NCI-H748 (cell line): ENCODE measurements around the gene HDX.
"Not testable (repeated sequence)": the region's sequence is repeated elsewhere in the genome, so short reads cannot be mapped to it uniquely, and the experiment has no call there.

Experiments used
- DNase-seq: peaks from one replicate; lab custom pipeline; 2025; ENCODE audit not compliant: unreplicated experiment; lab: John Stamatoyannopoulos, UW

The HDX gene

DNA sequence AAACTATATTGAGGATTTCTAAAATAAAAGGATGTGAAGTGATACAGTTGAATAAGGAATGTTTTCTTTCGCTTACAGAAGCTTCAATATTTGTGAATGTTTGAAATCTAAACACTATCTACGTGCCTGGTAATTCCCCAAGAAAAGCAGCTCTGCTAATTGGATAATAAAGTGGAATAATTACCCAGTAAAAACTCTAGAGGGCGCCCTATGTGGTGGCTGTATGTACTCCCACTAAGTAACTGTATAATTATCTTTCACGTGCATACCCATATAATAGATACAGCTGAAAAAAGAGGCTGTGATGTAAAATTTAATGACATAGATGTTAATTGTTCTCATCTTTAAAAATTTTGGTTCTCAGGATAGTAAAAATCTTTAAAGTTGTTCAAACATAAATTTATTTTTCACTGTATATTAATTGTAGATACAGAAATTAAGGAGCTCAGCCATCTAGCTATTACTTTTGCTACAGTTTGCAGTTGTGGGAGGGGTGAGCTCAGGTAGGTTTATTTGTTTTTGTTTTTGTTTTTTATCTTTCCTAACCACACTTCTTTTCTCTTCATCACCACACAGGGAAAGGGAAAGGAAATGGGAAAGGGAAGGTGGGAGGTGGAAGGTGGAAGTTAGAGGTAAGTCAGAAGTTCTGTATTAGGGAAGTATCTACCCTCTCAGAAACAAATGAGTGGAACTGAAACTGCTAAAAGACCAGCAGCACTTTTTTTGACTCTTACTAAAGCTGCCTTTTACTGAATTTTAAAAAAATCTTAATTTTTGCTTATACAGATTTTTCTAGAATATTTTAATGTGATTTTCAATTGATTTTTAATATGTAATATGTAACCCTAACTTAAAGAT is 162.5 kb downstream of the HDX start:
- peak; percentile 67 for DNase-seq

GRCh38 chrX:84336646-84337045 is 165.6 kb downstream of the HDX start:
- DNase-seq: no peak

DNA sequence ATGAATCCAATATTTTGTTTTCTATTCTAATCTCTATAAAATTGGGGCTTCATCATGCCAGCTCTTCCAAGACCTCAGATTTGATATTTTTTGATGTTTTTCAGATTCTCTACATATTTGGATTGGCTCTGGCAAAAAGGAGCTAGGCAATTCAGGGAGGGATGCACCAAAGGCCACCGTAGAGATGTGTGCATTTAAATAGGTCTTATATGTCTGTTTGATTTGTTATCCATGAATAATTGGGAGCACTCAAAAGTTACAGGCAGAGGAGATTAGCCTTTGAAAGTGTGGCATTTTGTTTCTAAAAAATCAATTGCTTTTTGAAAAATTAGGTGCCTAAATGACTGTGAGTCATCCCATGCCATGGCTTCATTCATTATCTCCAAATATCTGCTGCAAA is 167.1 kb downstream of the HDX start:
- DNase-seq: peak; percentile 35

- DNase-seq: no peak
These were observed 180.0 kb downstream of the HDX start for GRCh38 chrX:84322083-84322827.

DNA sequence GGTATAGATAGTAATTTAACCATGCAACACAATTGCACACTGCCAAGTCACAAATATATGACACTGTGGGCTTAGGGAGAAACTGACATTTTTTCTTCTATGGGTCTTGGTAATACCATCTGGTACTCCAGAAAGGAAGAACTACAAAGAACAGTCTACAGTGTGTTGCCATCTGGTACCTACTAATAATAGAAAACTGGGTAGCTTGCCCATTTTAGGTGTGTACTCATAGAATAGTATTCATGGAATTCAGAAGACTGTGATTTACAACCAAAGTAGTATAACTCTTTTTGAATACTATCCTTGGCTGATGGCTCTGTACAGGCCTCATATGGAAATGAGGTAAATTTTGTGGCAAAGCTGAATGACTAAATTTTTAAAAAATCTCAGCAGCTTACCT is 181.6 kb downstream of the HDX start:
- no peak for DNase-seq

GRCh38 chrX:84320023-84320422 is 182.2 kb downstream of the HDX start:
- no peak for DNase-seq

GRCh38 chrX:84318661-84319060 is 183.6 kb downstream of the HDX start:
- no peak for DNase-seq

DNA sequence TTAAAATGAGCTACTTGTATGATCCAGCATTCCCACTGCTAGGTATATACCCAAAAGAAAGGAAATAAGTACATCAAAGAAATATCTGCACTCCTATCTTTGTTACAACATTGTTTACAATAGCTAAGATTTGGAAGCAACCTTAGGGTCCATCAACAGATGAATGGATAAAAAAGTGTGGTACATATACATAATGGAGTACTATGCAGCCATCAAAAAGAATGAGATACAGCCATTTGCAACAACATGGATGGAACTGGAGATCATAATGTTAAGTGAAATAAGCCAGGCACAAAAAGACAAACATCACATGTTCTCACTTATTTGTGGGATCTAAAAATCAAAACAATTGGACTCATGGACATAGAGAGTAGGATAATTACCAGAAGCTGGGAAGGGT is 186.3 kb downstream of the HDX start:
- not testable (repeated sequence) for DNase-seq
